OCI-LY7 (cell line): ENCODE measurements around the gene MSTN.

Experiments used
- CTCF ChIP-seq: fragments of 200-600 bp; sonication (generic); conservative IDR thresholded peaks from 2 replicates; pipeline ENCODE4 v1.5.1; 2014; ENCODE audit warnings: mild to moderate bottlenecking, antibody characterized with exemption, low read length, moderate library complexity, mixed read lengths
- EZH2phosphoT487 ChIP-seq: fragments of 200-600 bp; sonication (generic); IDR thresholded peaks from 2 replicates; pipeline ENCODE4 v1.6.1; 2018; ENCODE audit warnings: low read depth, borderline replicate concordance, mild to moderate bottlenecking, mixed run types, antibody characterized with exemption, low read length, moderate library complexity, mixed read lengths

- TF ChIP-seq CTCF (no peak), EZH2phosphoT487 (no peak)
Observed at GRCh38 chr2:190093793-190094192, 31.3 kb upstream of the MSTN start.
